Measurements from ENCODE around the gene THRSP. TPM values are rescaled to one million over a fixed set of nuclear protein-coding genes. Genes with fewer than 3 reads are reported as not detected.
"Not testable (repeated sequence)": the region's sequence is repeated elsewhere in the genome, so short reads cannot be mapped to it uniquely, and the experiment has no call there.

Gene THRSP
- total RNA-seq, 1 experiment from 2014 or later = not detected

GRCh38 chr11:78038697-78039313 is 24.9 kb upstream of the THRSP start:
- DNase-seq (ENCODE audit: low read depth) = no peak

DNA sequence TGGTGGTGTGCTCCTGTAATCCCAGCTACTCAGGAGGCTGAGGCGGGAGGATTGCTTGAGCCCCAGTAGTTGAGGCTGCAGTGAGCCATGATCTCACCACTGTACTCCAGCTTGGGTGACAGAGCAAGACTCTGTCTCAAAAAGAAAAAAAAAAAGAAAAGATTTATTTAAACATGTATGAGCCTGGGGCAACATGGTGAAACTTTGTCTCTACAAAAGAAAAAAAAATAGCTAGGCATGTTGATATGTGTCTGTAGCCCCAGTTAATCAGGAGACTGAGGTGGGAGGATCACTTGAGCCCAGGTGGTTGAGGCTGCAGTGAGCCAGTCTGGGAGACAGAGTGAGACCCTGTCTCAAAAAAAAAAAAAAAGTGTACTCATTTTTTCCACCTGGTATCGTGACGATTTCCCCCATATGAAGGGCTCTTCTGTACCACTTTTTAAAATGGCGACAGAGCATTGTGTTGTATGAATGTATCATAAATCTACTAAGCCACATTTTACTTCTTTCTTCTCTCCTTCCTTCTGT is 24.2 kb upstream of the THRSP start:
- no peak for DNase-seq (ENCODE audit: low read depth)

DNA sequence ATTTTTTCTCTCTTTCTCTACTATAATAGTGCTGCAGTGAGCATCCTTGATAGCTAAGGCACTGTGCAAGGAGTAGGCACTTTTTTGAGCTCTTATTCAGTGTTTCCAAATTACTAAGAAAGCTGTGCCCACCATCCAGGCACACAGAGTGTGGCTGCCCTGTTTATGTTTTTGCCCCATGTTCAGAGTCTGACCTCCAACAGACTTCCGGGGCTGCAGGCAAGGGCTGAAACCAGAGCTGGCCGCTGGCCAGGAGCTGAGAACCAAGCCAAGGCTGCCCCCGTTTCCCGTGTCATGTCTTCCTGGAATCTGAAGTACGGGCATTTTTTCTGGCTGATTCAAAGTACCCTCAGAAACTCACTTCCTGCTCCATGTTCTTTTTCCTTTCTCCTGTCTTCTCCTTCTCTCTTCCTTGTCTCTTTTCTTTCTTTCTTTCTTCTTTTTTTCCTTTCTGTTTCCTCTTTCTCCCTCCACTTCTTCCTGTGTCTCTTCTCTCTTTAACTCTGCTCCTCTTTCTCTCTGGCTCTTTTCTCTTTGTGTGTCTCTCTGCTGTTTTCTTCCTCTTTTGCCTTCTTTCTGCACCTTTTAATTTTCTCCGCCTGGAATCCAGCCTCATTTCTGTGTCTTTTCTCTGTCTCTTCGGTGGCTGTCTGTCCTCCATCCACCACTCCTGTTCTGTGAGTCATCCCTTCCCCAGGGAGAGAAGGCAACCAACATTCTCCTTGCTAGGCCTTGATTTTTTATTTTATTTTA is 23.6 kb upstream of the THRSP start:
- DNase-seq (ENCODE audit: low read depth) = peak; percentile 89

DNA sequence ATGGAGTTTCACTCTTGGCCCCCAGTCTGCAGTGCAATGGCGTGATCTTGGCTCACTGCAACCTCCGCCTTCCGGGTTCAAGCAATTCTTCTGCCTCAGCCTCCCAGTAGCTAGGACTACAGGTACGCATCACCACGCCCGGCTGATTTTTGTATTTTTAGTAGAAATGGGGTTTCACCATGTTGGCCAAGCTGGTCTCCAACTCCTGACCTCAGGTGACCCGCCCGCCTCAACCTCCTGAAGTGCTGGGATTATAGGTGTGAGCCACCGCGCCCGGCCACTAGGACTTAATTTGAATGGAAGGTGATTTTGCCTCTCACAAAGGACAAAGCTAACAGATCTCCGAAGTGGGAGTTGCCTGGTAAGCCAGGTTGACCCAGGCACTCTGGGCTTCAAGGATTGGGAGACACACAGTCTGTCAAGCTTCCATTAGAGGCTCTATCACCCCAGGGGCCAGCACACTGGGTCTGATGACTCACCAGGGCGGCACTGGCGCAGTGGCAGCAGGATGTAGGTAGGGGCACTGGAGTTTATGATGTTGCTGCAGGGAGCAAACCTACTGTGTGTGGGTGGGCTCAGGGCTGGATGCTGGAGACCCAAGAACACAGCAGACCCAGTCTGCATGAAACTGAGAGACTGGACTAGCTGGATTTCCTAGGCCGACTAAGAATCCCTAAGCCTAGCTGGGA is 22.8 kb upstream of the THRSP start:
- peak; percentile 68 for DNase-seq (ENCODE audit: low read depth)

DNA sequence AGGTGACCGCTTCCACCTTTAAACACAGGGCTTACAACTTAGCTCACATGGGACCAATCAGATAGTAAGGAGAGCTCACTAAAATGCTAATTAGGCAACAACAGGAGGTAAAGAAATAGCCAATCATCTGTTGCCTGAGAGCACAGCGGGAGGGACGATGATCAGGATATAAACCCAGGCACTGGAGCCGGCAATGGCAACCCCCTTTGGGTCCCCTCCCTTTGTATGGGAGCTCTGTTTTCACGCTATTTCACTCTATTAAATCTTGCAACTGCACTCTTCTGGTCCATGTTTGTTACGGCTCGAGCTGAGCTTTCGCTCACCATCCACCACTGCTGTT is 22.3 kb upstream of the THRSP start:
- not testable (repeated sequence) for DNase-seq (ENCODE audit: low read depth)

GRCh38 chr11:78041843-78042440 is 21.7 kb upstream of the THRSP start:
- no peak for DNase-seq (ENCODE audit: low read depth)

- no peak for DNase-seq (ENCODE audit: low read depth)
Observed at GRCh38 chr11:78044706-78045105, 19.0 kb upstream of the THRSP start.

DNA sequence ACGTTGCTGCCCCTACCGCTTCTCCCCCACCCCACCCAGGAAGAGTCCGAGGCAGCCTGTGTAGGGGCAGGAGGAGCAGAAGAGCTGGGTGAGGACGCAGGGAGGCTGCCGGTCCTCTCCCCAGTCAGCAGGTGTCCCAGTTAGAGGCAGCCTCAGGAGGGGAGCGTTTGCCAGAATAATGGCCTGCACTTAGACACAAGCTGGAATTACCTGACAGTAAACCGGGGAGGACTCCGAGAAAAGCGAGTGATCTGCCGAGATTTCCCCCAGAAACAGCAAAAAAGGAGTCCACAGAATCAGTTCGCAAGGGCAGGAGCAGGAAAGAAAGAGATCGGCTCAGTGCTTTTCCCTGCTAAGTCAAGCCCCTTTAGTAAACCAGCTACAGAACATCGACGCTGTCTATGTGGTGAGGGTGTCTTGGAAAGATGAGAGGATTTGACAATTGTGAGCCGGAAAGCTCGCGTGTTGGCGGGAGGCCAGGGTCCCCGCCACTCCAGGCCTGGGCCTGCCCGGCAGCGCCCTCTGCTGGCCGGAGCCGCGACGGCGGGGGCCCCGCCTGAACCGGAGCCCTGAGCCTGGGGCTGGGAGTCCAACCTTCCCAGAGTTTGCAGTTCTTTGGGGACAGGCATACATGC is 17.7 kb upstream of the THRSP start:
- DNase-seq (ENCODE audit: low read depth) = peak; percentile 72

DNA sequence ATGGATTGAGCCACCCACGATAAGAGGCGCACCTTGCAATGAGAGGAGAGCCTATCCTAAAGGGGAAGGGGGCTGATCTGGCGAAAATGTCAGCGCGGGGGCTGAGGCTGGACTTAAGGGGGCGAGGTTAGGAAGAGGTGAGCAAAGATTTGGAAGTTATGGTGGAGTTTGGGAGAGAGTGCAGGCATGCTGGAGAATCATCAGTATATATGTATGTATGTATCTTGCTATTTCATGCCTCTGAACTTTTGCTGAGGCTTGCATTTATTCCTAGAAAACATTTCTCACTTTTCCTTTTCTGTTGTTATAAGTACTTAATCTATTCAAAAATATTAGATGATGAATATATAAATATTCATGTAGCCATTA is 17.2 kb upstream of the THRSP start:
- no peak for DNase-seq (ENCODE audit: low read depth)

- DNase-seq (ENCODE audit: low read depth) = no peak
Observed at GRCh38 chr11:78048561-78048960, 15.1 kb upstream of the THRSP start.

DNA sequence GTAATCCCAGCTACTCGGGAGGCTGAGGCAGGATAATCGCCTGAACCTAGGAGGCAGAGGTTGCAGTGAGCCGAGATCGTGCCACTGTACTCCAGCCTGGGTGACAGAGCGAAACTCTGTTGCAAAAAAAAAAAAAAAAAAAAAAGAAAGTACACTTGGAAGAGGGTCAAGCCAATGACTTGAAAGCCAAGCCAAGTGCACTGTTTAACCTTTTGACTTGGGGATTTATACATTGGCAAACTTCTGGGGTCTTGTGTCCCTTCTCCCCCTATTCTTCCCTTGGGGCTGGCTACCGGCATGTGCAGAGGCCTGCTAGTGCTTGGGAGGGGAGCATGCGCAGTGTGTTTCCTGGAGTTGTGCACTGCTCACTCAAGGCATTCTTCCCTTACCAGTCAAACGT is 14.3 kb upstream of the THRSP start:
- DNase-seq (ENCODE audit: low read depth) = no peak

- DNase-seq (ENCODE audit: low read depth) = peak; percentile 92
Observed at GRCh38 chr11:78050964-78051831, 12.5 kb upstream of the THRSP start.

GRCh38 chr11:78054971-78055370 is 8.7 kb upstream of the THRSP start:
- no peak for DNase-seq (ENCODE audit: low read depth)

DNA sequence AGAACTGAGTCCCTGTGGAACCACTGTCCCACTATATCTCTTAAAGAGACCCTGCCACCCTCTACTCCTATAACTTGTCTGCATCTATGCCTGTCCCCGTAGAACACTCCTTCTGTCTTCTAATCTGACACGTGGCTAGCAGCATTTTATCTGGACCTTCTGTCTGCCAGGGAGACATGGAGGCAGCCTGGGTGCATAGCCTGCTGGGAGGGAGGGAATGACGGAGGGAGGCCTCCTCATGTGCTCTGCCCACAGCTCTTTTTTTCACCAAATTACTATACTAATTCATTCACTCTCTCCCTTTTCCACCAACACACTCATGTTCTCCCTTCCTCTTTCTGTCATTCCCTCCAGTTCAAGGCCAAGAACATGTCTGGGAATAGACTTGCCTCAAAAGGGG is 7.6 kb upstream of the THRSP start:
- DNase-seq (ENCODE audit: low read depth) = no peak

DNA sequence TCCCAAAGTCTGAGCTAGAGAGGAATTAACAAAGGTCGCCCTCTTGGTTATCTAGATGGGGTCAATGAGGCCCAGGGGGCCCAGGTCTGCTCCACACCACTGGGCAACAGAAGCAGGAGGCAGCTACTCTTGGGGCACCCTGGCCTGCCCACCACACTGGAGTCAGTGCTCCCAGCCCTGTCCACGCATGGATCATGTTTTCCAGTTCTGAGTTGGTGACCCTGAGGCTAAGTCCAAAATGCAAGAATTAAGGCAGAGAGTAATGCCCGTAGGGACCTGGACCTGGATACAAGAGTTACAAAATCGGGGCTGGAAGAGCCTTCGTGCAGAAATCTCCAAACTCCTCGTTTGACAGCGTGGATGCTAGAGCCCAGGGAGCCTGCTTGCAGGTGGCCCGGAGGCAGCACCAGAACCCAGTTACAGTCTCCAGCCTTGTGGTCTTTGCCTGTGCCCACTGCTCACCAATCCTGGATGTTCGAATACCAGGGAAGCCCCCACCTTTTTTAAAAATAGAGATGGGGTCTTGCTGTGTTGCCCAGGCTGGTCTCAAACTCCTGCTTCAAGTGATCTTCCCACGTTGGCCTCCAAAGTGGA is 6.1 kb upstream of the THRSP start:
- no peak for DNase-seq (ENCODE audit: low read depth)

DNA sequence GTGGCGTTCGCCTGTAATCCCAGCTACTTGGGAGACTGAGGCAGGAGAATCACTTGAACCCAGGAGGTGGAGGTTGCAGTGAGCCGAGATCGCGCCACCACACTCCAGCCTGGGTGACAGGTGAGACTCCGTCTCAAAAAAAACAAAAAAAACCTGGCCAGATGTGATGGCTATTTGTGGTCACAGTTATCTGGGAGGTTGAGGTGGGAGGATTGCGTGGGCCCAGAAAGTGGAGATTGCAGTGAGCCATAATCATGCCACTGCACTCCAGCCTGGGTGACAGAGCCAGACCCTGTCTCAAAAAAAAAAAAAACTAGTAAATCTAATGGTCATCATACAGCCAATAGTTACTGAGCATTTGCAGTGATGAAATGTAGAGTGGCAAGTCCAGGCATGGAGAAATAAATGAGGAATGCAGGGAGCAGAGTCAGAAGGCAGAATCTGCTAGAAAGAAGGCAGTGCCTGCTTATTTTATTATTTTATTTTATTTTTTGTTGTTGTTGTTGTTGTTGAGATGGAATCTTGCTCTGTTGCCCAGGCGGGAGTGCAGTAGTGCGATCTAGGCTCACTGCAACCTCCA is 3.8 kb upstream of the THRSP start:
- not testable (repeated sequence) for DNase-seq (ENCODE audit: low read depth)

- no peak for DNase-seq (ENCODE audit: low read depth)
Observed at GRCh38 chr11:78060533-78060932, 3.1 kb upstream of the THRSP start.

- no peak for DNase-seq (ENCODE audit: low read depth)
Observed at GRCh38 chr11:78061088-78061920, 2.4 kb upstream of the THRSP start.

- DNase-seq (ENCODE audit: low read depth) = no peak
Observed at GRCh38 chr11:78061921-78062311, 1.7 kb upstream of the THRSP start.
